Measurements from ENCODE around the gene HSPA1A. TPM values are rescaled to one million over a fixed set of nuclear protein-coding genes. Genes with fewer than 3 reads are reported as not detected.

The HSPA1A gene
- total and polyA plus RNA-seq, 9 of the 15 experiments (the other 6 are each of a cell fraction or from before 2014, with no cell fraction given) = 2.2 to 273 (median 107) TPM

DNA sequence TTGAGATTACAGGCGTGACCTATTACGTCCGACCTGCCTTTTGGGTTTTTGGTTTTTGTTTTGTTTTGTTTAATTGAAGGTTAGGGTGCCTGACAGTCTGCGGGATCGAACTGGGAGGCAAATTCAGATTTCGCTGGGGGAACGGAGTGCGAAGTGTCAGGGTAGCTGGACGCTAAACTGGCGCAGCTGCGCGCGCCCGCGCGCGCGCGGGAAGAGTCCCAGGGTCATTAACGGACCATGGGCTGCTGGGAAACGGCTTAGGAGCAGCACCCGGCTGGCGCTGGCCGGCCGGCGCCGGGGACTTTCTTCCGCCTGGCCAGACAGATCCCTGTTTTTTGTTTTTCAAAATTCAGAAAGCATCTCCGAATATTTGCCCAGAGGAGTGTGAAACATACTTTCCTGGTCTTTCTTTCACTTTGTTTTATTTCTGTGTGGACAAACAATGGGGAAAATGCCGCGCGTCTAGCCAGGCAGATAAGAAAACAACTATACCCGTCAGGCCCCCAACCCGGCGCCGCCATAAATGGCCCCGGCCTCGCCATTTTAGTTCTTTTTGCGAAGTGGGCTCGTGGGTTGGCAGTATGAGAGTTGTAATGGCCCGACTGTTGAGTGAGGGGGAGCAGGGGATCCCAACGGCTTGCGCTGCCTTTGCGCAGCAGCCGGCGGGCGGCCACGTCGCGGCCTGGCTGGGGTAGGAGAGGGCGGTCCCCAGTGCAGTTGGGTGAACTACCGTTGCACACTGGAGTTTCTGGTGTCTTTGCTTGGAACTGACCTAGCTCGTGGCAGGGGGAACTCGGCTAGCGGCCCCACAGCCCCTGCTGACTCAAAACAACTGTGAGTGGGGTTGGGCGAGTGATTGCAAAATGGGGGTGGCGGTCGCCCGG, 19.3 kb downstream of the HSPA1A start (continued):
- TF ChIP-seq CBX3 (IDR thresholded peaks at IDR 0.05; ENCODE audit: borderline replicate concordance in 1 of 2, low read length in 2 of 2) (peak in 1 of 2 experiments; percentile 46; a peak in 1 of 3 replicates), ZNF146 (CRISPR knock-in tag; IDR thresholded peaks at IDR 0.05; ENCODE audit: unreplicated experiment) (no peak), FOXA1 (IDR thresholded peaks at IDR 0.05; ENCODE audit: borderline replicate concordance) (no peak), CCNT2 (IDR thresholded peaks at IDR 0.05; ENCODE audit: borderline replicate concordance, extremely low read depth, insufficient read length, low read depth, low read length) (peak; percentile 99), NRF1 (conservative IDR thresholded peaks at IDR 0.05 in 1 of 2, IDR thresholded peaks at IDR 0.05 in 1 of 2) (peak; percentile 96), ZNF232 (CRISPR knock-in tag; IDR thresholded peaks at IDR 0.05) (peak; percentile 74; the same call in 1 of the 2 replicates), HDGF (IDR thresholded peaks at IDR 0.05) (peak; percentile 97), ZBTB8A (IDR thresholded peaks at IDR 0.05; ENCODE audit: partially characterized antibody) (no peak), ZNF695 (CRISPR knock-in tag; IDR thresholded peaks at IDR 0.05) (peak; percentile 43; the same call in 1 of the 2 replicates), ZNF57 (CRISPR knock-in tag; IDR thresholded peaks at IDR 0.05) (peak; percentile 79; the same call in 1 of the 2 replicates)
- TF ChIP-seq, protein P1, sequence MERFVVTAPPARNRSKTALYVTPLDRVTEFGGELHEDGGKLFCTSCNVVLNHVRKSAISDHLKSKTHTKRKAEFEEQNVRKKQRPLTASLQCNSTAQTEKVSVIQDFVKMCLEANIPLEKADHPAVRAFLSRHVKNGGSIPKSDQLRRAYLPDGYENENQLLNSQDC (CRISPR knock-in tag; IDR thresholded peaks at IDR 0.05) = peak; percentile 90
- TF ChIP-seq, protein P2, sequence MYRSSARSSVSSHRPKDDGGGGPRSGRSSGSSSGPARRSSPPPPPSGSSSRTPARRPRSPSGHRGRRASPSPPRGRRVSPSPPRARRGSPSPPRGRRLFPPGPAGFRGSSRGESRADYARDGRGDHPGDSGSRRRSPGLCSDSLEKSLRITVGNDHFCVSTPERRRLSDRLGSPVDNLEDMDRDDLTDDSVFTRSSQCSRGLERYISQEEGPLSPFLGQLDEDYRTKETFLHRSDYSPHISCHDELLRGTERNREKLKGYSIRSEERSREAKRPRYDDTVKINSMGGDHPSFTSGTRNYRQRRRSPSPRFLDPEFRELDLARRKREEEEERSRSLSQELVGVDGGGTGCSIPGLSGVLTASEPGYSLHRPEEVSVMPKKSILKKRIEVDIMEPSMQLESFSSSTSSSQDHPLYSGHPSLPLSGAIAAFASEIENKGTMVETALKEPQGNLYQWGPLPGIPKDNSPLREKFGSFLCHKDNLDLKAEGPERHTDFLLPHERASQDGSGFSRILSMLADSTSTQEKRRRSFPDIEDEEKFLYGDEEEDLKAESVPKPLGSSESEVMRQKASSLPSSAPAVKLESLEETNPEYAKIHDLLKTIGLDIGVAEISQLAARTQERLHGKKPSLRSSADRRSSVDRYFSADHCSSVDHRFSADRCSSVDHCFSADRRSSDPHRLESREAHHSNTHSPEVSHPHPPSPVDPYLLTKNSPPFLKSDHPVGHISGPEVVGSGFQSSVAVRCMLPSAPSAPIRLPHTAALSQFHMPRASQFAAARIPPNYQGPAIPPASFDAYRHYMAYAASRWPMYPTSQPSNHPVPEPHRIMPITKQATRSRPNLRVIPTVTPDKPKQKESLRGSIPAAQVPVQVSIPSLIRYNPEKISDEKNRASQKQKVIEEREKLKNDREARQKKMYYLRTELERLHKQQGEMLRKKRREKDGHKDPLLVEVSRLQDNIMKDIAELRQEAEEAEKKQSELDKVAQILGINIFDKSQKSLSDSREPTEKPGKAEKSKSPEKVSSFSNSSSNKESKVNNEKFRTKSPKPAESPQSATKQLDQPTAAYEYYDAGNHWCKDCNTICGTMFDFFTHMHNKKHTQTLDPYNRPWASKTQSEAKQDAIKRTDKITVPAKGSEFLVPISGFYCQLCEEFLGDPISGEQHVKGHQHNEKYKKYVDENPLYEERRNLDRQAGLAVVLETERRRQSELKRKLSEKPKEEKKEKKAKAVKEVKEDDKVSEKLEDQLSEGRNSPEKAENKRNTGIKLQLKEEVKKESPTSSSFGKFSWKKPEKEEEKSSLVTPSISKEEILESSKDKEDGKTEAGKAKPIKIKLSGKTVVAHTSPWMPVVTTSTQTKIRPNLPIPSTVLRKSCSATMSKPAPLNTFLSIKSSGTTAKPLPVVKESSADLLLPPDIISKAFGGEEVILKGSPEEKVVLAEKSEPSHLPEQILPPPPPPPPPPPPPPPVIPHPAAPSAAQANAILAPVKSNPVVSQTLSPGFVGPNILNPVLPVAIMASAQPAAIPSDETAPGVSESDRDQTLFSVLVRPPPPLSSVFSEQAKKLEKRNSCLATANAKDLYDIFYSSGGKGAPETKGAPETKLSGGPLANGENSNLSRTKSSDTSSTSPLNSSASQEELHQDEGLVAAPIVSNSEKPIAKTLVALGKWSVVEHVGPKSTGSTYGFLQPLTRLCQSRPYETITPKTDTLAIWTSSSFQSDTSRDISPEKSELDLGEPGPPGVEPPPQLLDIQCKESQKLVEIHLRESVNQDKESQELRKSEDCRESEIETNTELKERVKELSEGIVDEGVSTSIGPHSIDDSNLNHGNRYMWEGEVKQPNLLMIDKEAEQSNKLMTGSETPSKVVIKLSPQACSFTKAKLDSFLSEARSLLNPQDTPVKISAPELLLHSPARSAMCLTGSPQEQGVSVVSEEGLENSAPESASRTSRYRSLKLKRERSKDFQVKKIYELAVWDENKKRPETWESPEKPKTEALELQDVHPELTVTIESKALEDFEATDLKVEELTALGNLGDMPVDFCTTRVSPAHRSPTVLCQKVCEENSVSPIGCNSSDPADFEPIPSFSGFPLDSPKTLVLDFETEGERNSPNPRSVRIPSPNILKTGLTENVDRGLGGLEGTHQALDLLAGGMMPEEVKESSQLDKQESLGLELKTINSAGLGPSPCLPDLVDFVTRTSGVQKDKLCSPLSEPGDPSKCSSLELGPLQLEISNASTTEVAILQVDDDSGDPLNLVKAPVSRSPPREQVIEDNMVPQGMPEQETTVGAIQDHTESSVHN (IDR thresholded peaks at IDR 0.05; ENCODE audit: borderline replicate concordance in 1 of 2, low read depth in 1 of 2) = peak in 1 of 2 experiments; percentile 61; a peak in 1 of 4 replicates
- TF ChIP-seq, protein P3, sequence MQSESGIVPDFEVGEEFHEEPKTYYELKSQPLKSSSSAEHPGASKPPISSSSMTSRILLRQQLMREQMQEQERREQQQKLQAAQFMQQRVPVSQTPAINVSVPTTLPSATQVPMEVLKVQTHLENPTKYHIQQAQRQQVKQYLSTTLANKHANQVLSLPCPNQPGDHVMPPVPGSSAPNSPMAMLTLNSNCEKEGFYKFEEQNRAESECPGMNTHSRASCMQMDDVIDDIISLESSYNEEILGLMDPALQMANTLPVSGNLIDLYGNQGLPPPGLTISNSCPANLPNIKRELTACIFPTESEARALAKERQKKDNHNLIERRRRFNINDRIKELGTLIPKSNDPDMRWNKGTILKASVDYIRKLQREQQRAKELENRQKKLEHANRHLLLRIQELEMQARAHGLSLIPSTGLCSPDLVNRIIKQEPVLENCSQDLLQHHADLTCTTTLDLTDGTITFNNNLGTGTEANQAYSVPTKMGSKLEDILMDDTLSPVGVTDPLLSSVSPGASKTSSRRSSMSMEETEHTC (IDR thresholded peaks at IDR 0.05) = no peak
- TF ChIP-seq, protein P4, sequence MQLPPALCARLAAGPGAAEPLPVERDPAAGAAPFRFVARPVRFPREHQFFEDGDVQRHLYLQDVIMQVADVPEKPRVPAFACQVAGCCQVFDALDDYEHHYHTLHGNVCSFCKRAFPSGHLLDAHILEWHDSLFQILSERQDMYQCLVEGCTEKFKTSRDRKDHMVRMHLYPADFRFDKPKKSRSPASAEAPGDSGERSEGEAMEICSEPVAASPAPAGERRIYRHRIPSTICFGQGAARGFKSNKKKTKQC (CRISPR knock-in tag; IDR thresholded peaks at IDR 0.05) = peak; percentile 97
